PC-9 (cell line): ENCODE measurements around the gene CES5A. TPM values are rescaled to one million over a fixed set of nuclear protein-coding genes. Genes with fewer than 3 reads are reported as not detected.
"Not testable (repeated sequence)": the region's sequence is repeated elsewhere in the genome, so short reads cannot be mapped to it uniquely, and the experiment has no call there.

Source experiments
- BruUV-seq: library from RNA; stranded (reverse); fragments of 400-500 nt; replicated peaks from 2 replicates; lab custom pipeline; 2021; lab: Mats Ljungman, UMichigan
- CTCF ChIA-PET: fragments of 300-600 bp; sonication (Branson Sonifier 250); formaldehyde crosslinking; loops from one replicate; lab custom pipeline; 2022; ENCODE audit warnings: antibody characterized with exemption; lab: Charles Lee
- POLR2A ChIA-PET: fragments of 300-600 bp; sonication (Branson Sonifier 250); formaldehyde crosslinking; loops from one replicate; lab custom pipeline; 2022; ENCODE audit warnings: antibody characterized with exemption; ENCODE audit not compliant: unreplicated experiment; lab: Charles Lee
- DNase-seq, 2 experiments: peaks; one replicate each; pipeline versions ENCODE4 v3.0.0 to v3.0.0-alpha.2; 2015 to 2022; ENCODE audit warnings: mixed read lengths in 1 of 2
- H2AFZ ChIP-seq: fragments of 200-600 bp; sonication (generic); 2 replicates; pipeline ENCODE4 v1.8.1; 2017; ENCODE audit warnings: antibody characterized with exemption
- H3F3A ChIP-seq: fragments of 200-600 bp; sonication (generic); 2 replicates; pipeline ENCODE4 v1.8.1; 2017; ENCODE audit warnings: antibody characterized with exemption, mild to moderate bottlenecking, low read depth; ENCODE audit not compliant: insufficient read depth
- H3K27ac ChIP-seq: fragments of 200-600 bp; sonication (generic); 2 replicates; pipeline ENCODE4 v1.6.1; 2016; ENCODE audit warnings: mixed run types
- H3K27me3 ChIP-seq: fragments of 200-600 bp; sonication (generic); 2 replicates; pipeline ENCODE4 v1.6.1; 2016; ENCODE audit warnings: low read depth, mixed run types; ENCODE audit not compliant: insufficient read depth
- H3K36me3 ChIP-seq: fragments of 200-600 bp; sonication (generic); 2 replicates; pipeline ENCODE4 v1.6.1; 2016; ENCODE audit warnings: low read depth, mixed run types
- H3K4me1 ChIP-seq: fragments of 200-600 bp; sonication (generic); replicated peaks from 2 replicates; pipeline ENCODE4 v1.6.1; 2016; ENCODE audit warnings: mixed run types; ENCODE audit not compliant: insufficient read depth
- H3K4me2 ChIP-seq: fragments of 200-600 bp; sonication (generic); 2 replicates; pipeline ENCODE4 v1.6.1; 2017; ENCODE audit warnings: mixed run types
- H3K4me3 ChIP-seq: fragments of 200-600 bp; sonication (generic); 2 replicates; pipeline ENCODE4 v1.6.1; 2016; ENCODE audit warnings: mixed run types
- H3K79me2 ChIP-seq: fragments of 200-600 bp; sonication (generic); 2 replicates; pipeline ENCODE4 v1.6.1; 2017; ENCODE audit warnings: low read depth, mixed run types
- H3K9me2 ChIP-seq: fragments of 200-600 bp; sonication (generic); 2 replicates; pipeline ENCODE4 v1.8.1; 2017; ENCODE audit warnings: mild to moderate bottlenecking; ENCODE audit not compliant: insufficient read depth
- H3K9me3 ChIP-seq: fragments of 200-600 bp; sonication (generic); 2 replicates; pipeline ENCODE4 v1.8.1; 2016; ENCODE audit warnings: low read depth; ENCODE audit not compliant: insufficient read depth
- H4K20me1 ChIP-seq: fragments of 200-600 bp; sonication (generic); 2 replicates; pipeline ENCODE4 v1.8.1; 2017; ENCODE audit not compliant: insufficient read depth
- EZH2 ChIP-seq: fragments of 200-600 bp; sonication (generic); IDR thresholded peaks from 2 replicates; pipeline ENCODE4 v1.8.0; 2017; ENCODE audit warnings: antibody characterized with exemption, low read depth
- intact Hi-C: fragments of 100-400 bp; cut with micrococcal nuclease; formaldehyde crosslinking; loops from one replicate; pipeline ENCODE4 v1.10.0; 2022; ENCODE audit not compliant: unreplicated experiment
- total RNA-seq: library from RNA; stranded (reverse); gene quantifications from 2 replicates; pipeline ENCODE4 v1.2.3, GENCODE V29; 2021
- TF ChIP-seq, protein P1 (sequence below): fragments of 200-600 bp; sonication (generic); conservative IDR thresholded peaks from 2 replicates; pipeline ENCODE4 v1.6.1; 2017; ENCODE audit warnings: mixed run types, antibody characterized with exemption, mild to moderate bottlenecking, moderate library complexity

Gene CES5A
- total RNA-seq, 1 experiment from 2014 or later = not detected

DNA sequence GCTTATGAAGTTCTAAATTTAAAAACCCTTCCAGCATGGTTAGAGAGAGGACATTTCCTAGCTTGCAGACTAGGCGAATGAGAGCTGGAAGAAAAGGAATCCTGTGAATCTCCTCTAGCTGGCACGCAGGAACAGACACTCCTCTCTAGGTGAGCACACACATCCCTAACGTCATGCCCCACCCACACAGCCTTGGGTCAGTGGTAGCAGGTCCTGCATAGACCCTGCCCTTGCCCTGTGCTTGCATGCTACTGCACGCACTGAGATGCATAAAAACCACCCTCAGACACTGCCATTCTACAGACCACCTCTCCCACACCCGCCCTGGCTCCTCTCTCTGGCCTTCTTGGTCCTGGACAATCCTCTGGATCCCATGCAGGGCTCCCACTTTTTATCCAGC, 65.8 kb downstream of the CES5A start:
- Histone ChIP-seq H3K27ac (no peak overlapping the region), H3K9me3 (no peaks in the 10 kb centered on the region), H3K27me3 (peaks cover 54% of the 10 kb centered on the region), H3K4me2 (no peak overlapping the region), H3K9me2 (no peaks in the 10 kb centered on the region), H3K4me1 (no peaks in the 10 kb centered on the region), H2AFZ (no peak overlapping the region), H3F3A (no peaks in the 10 kb centered on the region), H3K79me2 (no peaks in the 10 kb centered on the region), H4K20me1 (no peaks in the 10 kb centered on the region), H3K4me3 (no peak overlapping the region), H3K36me3 (no peaks in the 10 kb centered on the region)
- CTCF ChIA-PET = no interaction called here
- no TSS peak for BruUV-seq
- POLR2A ChIA-PET = no interaction called here
- TF ChIP-seq EZH2 = no peak
- TF ChIP-seq, protein P1, sequence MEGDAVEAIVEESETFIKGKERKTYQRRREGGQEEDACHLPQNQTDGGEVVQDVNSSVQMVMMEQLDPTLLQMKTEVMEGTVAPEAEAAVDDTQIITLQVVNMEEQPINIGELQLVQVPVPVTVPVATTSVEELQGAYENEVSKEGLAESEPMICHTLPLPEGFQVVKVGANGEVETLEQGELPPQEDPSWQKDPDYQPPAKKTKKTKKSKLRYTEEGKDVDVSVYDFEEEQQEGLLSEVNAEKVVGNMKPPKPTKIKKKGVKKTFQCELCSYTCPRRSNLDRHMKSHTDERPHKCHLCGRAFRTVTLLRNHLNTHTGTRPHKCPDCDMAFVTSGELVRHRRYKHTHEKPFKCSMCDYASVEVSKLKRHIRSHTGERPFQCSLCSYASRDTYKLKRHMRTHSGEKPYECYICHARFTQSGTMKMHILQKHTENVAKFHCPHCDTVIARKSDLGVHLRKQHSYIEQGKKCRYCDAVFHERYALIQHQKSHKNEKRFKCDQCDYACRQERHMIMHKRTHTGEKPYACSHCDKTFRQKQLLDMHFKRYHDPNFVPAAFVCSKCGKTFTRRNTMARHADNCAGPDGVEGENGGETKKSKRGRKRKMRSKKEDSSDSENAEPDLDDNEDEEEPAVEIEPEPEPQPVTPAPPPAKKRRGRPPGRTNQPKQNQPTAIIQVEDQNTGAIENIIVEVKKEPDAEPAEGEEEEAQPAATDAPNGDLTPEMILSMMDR = no peak
- DNase-seq = no peak
- intact Hi-C loops = no loop called here

DNA sequence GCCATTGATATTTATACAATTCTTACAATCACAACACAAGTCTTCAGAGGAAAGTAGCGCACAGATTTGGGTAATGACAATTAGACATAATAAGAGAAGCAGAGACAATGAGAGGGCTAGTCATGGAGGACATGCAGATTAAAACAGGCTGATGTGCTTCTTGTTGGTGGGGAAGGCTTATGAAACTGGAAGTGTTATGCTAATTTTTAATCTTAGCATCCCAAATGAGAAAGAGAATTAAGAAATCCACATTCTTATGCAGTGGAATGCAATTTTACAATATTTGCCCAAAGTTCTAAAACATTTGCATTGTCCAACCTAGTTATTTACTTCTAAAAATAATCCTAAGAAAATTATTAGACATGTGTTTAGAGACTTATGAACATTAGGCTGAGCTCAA, 66.9 kb downstream of the CES5A start:
- DNase-seq, intact Hi-C loops, H3K27ac ChIP-seq, CTCF ChIA-PET, H3F3A ChIP-seq, H3K4me3 ChIP-seq, H3K79me2 ChIP-seq, H3K36me3 ChIP-seq, H3K9me3 ChIP-seq, H3K4me2 ChIP-seq, BruUV-seq, POLR2A ChIA-PET, H2AFZ ChIP-seq, H3K4me1 ChIP-seq, H4K20me1 ChIP-seq, H3K9me2 ChIP-seq: not testable (repeated sequence)
- peaks cover 44% of the 10 kb centered on the region for H3K27me3 ChIP-seq

DNA sequence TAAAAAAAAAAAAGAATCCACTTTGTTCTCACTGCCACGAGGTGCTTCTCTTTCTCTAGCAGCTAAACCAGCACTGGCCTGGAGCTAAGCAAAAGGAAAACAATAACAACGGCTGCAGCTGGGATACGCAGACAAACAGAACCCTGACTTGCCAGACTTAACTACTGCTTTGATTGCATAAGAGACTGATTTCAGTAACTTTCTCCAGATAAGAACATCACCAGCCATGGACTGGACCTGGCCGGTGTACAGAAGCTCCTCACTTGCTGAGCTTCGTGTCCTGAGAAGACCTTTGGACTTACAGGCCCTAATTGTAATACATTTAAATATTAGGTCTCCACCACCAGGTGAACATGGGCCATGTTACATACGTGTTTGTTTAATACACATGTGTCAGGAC, 70.1 kb downstream of the CES5A start:
- H3K27ac ChIP-seq, H3K4me1 ChIP-seq, H3K9me2 ChIP-seq, H4K20me1 ChIP-seq, H3K36me3 ChIP-seq, CTCF ChIA-PET, H3K4me3 ChIP-seq, H3F3A ChIP-seq, H3K9me3 ChIP-seq, BruUV-seq, H3K4me2 ChIP-seq, H3K79me2 ChIP-seq, H2AFZ ChIP-seq, intact Hi-C loops, POLR2A ChIA-PET, DNase-seq: not testable (repeated sequence)
- peaks cover 12% of the 10 kb centered on the region for H3K27me3 ChIP-seq

DNA sequence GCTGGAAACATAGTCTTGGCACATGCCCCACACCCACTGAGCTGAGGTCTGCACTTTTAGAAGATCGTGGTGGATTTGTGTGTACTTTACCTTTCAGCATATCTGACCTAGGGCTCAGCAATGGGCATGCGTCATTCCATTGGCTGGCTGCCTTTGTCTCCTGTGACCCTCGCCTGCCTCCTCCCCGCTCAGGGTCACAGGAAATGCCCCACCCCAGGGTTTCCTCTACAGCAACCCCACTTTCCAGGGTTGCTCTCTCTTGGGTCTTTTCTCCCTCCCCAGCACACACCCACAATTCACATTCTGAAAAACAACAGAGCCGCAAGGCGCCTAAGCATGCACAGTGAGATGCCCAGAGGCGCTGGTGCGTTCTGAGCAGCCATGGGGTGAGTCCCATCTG, 71.5 kb downstream of the CES5A start:
- H3K36me3 ChIP-seq, H3K4me1 ChIP-seq, POLR2A ChIA-PET, H4K20me1 ChIP-seq, H3K9me3 ChIP-seq, H3K79me2 ChIP-seq, CTCF ChIA-PET, H3K27me3 ChIP-seq, BruUV-seq, H3K9me2 ChIP-seq, H2AFZ ChIP-seq, H3K4me2 ChIP-seq, intact Hi-C loops, DNase-seq, H3K27ac ChIP-seq, H3K4me3 ChIP-seq, H3F3A ChIP-seq: not testable (repeated sequence)

Other genes with a start within 250 kb of the CES5A start
- 0.50 and 0.61 TPM in 2 replicates for gene SLC6A2, start 219.4 kb downstream of the CES5A start, total RNA-seq
- 107 and 141 TPM in 2 replicates for gene CES1, start 42.3 kb downstream of the CES5A start, total RNA-seq